ENCODE results near the gene HCFC1.

HCFC1 gene

DNA sequence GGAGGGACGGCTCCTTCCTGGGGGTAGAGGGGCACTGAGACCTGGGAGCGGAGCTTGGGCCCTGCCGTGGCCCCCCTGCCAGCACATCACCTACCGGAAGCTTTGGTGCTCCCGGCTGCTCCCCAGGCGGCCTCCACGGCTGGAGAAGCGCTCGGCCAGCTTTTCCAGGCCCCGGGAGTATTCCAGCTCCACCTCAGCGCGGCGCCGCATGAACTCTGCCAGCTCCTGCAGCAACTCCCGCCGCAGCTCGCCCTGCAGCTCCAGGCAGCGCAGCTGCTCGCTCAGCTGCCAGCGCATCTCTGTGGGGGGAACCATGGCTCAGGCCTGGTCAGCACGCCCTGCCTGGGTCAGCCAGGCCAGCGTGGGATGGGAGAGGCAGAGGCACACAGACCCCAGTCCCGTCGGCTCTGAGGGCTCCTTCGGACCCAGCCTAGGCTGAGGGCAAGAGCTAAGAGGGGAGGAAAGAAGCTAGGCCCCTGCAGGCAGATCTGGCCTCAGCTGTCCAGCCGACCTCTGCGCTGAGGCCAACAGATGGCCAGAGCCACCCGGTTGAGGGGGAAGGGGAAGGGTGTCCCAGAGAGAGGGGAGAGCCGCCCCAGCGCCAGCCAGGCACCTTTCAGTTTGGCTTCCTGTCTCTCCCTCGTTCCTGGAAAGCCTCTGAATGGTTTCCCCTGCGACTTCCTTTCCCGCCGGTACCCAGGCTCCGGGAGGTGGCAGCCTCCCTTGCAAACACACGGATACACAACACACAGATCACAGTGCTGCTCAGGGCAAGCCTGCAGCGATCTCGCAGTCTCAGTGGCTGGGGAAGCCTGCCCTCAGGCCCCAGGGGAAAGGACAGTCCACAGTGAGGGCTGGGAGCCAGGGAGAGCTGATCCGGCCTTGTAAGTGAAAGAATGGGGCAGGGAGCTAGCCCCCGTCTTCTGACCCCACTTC, 49.8 kb downstream of the HCFC1 start:
- DNase-seq = no peak

DNA sequence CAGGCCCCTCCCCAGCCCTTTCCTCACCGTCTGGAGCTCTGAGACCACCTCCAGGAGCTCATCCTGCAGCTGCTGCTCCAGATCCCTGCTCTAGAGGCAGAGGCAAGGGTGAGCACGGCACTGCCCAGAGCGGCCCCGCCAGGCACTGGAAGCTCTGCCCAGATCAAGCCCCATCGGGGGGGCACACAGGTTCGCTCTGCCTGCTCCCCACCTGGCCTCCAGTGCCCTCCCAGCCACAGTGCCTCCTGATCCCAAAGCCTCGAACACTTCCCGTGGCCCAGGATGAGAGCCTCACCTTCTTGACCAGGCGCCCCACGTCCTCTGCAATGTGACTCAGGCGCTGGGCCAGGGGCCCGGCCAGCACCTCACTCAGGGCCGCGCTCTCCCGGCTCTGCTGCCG, 50.5 kb downstream of the HCFC1 start:
- no peak for DNase-seq

DNA sequence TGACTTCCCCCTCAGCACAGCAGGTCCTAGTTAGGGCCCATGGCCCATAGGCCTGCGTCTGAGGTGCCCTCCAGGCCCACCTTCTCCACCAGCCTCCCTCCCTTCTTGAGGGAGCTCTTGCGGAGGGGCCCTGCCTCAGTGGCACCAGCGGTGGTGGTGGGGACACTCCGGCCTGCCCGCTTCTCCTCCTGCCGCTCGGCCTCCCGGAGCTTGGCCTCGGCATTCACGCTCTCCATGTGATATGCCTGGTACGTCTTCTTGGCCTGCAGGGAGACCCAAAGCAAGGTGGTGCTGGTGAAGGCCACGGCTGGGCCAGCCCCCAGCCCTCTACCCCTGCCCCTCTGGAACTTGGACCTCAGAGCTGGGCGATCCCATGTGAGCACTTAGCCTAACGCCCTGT, 51.1 kb downstream of the HCFC1 start:
- no peak for DNase-seq

DNA sequence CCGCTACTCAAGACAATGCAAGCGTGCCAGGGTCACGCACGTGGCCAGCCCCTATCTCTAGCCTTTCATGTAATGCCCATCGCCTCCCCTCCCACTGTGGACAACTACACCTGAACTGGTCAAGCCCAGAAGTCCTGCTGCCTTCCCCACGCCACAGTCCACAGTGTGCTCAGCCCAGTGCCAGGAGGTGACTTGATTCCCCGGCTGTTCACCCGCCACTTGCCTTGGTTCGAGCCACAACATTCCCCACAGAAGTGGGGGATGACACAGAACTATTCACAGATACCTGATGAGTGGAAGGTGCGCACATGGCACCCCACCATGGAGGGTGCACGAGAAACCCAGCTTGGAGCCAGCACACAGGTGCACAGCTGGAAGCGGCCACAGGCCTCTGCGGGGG, 52.3 kb downstream of the HCFC1 start:
- DNase-seq = no peak

DNA sequence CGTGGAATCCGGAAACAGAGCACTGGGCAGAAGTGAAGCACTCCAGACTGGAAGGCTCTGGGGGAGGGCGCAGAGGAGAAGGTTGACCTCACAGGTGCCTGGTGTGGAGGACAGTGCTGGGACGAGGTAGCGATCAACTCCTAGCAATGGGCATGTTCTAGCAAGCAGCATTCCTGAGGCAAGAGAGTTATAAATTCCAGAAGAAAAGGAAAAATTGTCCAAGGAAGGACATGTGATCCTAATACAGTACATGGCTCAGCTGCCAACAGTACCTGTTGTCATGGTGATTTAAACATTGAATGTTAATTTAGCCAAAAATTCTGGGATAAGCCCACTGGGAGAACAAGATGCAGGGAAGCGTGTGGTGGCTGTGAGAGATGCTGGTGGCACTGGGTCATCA, 53.7 kb downstream of the HCFC1 start:
- no peak for DNase-seq

DNA sequence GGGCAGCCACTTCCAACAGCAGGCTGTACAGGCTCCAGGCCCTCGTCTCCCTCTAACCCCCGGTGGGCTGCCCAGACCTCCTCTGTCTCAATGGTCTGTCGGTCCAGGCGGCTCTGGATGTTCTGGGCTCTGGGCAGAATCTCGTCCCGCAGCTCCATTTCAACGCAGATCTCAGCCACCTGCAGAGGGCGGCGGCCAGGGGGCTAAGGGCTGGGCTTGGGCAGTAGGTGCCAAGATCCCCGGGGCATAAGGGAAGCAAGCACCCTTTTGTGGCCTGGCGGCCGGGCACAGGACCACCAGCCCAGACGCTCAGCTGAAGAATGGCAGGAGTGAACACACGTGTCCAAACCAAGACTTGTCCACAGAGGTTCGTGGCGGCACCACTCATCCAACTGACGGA, 57.9 kb downstream of the HCFC1 start:
- no peak for DNase-seq

DNA sequence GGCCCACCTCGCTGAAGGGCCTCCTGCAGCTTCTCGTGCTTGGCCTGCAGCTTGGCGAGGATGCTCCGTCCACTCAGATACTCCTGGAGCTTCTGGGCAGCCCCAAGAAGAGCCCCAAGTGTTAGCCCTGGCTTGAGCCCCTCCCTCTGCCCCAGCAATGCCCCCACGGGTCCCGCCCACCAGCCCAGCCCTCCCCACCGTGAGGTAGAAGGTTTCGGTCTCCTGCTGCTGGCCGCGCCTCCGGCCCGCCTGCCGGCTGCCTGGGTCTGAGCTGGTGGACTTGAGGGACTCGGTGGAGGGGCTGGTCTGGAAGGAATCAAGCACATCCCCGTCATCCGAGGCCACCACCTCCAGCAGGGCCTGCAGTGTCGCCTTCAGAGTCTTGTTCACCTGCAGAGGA, 58.4 kb downstream of the HCFC1 start:
- no peak for DNase-seq

DNA sequence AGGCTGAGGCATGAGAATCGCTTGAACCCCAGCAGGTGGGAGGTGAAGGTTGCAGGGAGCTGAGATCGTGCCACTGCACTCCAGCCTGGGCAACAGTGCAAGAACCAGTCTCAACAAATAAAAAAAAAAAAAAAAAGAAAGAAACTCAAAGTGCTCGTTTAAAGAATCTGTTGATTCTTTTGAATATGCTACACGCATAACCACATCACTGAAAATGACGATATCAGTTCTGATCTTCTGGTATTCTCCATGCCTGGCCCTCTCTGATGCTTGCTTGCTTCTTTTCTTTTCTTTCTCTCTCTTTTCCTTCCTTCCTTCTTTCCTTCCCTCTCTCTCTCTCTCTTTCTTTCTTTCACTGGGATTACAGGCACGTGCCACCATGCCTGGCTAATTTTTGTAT, 59.8 kb downstream of the HCFC1 start:
- no peak for DNase-seq

DNA sequence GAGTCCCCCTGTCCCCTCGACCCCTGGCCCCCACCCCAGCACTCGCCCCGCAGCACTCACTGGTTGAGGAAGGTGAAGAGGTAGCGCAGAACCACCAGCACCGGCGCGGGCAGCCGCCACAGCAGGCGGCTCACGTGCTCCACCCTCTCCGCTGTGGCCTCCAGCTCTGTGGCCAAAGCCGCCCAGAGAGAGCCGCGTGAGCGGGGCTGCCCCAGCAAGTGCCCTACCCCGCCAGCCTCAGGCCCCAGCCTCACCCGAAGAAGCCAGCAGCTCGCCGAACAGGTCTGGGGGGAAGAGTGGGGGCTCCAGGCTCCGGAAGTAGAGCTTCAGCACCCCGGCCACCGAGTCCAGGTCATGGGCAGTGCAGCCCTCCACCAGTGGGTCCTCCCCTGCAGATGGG, 61.2 kb downstream of the HCFC1 start:
- no peak for DNase-seq

DNA sequence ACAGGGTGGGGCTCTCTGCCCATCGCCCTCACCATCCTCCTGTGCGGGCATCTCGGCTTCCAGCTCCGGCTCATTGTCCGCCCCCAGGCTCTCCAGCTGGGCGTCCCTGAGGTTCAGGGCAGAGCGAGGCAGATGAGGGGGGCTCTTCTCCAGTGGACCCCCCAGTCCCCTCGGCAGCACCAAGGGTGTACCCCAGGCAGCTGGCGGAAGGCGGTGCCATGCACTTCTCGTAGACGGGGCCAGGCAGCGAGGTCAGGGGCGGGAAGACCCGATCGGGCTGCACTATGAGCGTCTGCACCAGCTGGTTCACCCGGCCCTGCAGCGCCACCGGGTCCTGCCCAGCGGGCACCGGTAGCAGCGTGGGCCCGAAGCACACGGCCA, 61.6 kb downstream of the HCFC1 start:
- DNase-seq = no peak

DNA sequence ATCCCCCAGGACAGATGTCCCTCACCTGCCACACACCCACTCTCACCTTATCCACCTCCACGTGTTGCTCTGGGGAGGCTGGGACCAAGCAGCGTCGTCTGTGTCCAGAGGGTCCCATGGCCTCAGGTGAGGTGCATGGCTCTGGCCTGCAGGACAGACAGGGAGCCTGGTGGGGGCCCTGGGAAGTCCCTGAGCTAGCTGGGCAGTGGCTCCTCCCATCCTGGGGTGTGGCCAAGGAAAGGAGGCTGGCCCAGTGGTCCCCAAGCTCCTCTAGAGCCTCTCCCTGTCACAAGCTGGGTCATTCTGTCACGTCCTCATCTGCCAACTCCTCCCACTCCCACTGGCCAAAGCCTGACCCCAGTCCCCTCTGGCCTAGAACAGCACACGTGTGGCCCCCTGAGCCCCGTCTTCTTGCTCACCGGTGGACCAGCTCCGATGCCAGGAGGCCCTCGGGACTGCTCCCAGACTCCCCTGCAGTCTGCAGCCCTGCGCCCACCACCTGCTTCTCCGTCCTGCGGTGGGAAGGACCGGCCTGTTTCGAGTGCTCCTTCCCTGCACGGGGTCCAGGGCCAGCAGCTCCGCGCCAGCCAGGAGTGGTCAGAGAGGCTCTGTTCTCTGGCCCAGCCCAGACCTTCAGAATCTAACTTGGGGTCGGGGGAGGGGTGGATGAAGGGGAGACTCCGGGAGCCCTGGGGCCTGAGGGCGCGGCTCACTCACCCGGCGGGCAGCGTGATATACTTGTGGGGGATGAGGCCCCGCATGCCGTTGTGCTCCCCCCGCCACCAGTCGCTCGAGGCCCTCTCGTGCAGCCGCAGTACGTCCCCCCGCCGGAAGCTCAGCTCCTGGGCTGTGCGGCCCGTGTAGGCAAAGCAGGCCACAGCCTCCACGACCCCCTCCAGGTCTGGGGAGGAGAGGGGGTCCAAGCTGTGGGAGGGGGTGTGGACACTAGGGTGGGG, 62.3 kb downstream of the HCFC1 start:
- peak; percentile 73 to 86 for DNase-seq

DNA sequence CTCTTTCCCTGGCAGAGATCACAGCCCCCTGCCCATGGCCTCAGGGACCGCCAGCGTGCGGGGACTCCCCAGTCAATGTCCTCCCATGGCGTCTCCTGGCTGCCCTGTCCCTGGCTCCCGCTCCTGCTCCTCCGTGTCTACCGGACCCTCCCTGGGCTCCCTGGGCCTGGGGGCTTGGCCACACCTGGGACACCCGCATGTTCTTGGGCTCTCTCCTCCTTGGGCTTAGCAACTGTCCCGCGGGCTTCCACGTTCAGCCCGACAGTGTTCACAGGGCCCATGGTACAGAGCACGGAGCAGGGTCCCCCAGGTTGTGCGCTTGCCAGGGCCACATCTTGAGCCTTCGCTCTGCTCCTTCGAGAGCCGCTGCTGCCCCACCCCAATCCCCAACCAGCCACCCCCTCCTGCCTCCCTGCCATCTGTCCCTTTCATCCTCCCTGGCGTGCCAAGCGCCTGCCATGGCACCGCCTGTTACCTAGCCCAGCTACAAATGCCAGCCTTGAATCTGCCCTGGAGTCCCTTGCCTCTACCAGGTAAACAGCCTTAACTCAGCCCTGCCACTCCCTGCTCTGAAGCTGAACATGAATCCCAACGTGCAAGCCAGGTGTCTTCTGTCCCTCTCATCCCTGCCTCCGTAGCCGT, 63.3 kb downstream of the HCFC1 start:
- peak; percentile 70 to 77 for DNase-seq

DNA sequence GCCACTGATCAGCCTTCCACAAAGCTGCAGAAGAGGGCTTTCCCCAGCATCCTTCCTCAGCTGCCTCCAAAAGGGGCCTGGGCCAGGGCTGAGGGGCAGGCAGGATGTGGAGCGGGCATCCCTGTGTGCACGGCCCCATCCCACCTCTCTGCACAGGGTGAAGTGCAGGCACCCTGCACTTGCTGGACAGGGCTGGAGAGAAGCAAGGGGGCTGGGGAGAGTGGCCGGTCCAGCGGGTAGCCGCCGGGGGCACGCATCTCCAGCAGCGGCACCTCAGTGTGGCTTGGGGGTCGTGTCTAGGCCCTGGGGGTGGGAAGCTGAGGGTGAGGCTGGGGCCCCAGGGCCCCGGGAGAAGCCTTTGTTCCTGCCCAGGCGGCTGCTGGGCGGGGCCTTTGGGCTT, 64.2 kb downstream of the HCFC1 start:
- DNase-seq = no peak

DNA sequence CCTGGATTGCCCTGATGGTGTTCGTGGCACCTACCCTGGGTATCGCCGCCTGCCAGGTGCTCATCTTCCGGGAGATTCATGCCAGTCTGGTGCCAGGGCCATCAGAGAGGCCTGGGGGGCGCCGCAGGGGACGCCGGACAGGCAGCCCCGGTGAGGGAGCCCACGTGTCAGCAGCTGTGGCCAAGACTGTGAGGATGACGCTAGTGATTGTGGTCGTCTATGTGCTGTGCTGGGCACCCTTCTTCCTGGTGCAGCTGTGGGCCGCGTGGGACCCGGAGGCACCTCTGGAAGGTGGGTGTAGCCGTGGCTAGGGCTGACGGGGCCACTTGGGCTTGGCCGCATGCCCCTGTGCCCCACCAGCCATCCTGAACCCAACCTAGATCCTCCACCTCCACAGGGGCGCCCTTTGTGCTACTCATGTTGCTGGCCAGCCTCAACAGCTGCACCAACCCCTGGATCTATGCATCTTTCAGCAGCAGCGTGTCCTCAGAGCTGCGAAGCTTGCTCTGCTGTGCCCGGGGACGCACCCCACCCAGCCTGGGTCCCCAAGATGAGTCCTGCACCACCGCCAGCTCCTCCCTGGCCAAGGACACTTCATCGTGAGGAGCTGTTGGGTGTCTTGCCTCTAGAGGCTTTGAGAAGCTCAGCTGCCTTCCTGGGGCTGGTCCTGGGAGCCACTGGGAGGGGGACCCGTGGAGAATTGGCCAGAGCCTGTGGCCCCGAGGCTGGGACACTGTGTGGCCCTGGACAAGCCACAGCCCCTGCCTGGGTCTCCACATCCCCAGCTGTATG, 65.3 kb downstream of the HCFC1 start:
- DNase-seq = no peak

DNA sequence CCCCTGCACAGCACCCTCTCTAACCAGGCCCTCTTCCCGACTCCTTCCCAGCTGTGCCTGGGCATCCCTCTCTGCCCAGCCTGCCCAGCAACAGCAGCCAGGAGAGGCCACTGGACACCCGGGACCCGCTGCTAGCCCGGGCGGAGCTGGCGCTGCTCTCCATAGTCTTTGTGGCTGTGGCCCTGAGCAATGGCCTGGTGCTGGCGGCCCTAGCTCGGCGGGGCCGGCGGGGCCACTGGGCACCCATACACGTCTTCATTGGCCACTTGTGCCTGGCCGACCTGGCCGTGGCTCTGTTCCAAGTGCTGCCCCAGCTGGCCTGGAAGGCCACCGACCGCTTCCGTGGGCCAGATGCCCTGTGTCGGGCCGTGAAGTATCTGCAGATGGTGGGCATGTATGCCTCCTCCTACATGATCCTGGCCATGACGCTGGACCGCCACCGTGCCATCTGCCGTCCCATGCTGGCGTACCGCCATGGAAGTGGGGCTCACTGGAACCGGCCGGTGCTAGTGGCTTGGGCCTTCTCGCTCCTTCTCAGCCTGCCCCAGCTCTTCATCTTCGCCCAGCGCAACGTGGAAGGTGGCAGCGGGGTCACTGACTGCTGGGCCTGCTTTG, 66.0 kb downstream of the HCFC1 start:
- DNase-seq = peak; percentile 73 to 87

DNA sequence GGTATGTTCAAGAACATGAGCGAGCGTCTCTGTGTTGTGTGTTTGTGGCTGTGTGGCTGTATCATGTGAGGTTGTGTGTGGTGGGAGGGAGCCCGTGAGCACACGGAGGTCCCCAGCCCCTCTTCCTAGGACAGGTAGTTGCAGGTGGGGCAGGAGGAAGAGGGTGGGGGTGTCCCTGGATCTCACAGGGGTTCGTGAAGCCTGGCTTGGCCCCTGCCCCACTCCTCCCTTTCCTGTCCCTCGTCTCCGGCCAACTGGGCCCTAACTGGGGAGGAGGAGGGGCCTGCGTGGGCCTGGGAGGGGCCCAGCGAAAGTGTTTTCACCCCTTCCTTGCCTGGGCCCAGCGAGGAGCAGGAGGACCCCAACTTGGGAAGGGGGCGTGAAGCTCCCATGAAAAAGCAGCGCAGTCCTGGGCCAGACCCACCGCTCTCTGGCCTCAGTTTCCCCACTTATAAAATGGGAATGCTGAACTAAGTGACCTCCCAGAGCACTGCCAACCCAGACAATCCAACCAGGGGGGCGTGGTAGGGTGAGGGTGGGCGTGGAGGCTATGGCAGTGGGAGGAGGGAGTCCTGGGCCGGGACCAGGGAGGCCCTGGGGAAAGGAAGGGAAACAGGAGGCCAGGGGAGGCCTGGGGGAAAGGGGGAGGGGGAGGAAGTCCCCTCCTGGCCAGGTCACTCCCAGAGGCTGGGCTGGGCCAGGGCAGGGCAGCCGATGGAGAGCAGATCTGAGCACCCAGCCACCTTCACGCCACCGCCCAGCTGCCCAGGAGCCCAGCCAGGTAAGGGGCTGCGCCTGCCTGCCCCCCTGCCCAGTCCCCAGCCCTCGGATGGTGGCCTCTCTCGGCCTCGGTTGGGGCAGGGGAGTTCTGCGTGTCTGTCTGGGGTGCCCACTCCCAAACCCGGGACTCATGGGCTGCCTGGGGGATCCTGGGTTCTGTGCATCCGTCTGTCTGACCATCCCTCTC, 67.3 kb downstream of the HCFC1 start, which contains the start of gene AVPR2:
Gene AVPR2, plus strand, starts transcription at position 683 of the 967 bp plus-strand sequence. CDS start 473 bp downstream, outside the sequence.
- no peak for DNase-seq

DNA sequence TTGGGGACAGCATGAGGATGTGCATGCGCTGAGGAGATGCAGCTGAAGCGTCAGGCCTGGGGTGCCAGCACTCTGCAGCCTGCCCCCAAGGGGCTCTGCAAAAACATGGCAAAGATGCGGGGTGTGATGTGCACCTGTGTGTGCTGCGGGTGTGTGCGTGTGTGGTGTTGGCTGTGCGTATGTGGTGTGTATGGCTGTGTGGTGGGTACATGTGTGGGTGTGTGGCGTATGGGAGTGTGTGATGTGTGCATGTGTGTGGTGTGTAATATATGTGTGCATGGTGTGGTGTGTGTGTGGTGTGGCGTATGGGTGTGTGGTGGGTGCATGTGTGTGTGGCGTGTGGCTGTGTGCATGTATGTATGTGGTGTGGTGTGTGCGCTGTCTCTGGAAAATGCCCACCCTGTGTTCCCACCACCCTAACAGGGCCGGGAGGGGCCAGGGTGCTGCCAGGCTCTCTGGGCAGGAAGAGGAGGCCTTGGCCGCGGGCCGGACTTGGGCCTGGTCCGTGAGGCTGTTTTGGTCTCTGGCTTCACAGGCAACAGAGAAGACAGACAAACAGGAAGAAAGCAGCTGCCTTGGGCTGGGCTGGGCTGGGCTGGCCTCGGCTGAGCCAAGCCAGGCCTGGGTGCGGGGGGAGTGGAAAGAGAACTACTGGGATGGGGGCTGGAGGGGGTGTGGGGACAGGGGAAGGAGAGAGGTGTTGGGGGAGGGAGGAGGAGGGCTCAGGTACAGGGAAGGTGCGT, 68.2 kb downstream of the HCFC1 start:
- DNase-seq = no peak

DNA sequence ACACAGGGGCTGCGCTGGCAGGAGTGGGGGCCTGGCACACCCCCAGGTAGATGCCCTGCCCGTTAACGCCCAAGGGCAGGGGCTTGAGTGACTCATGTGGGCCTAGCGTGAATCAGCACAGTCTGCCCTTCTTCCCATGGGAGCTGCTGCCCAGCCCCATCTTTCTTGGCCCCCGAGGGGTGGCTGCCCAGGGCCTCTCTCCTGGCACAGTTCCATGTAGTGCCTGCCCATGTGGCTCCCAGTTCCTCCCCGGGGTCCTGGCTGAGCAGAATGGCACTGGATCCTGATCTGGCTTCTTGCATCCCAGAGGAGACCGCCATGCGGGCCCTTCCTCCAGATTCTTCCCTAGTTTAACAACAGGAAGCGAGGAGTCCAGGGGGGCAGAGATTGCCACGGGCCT, 69.2 kb downstream of the HCFC1 start:
- DNase-seq = no peak

DNA sequence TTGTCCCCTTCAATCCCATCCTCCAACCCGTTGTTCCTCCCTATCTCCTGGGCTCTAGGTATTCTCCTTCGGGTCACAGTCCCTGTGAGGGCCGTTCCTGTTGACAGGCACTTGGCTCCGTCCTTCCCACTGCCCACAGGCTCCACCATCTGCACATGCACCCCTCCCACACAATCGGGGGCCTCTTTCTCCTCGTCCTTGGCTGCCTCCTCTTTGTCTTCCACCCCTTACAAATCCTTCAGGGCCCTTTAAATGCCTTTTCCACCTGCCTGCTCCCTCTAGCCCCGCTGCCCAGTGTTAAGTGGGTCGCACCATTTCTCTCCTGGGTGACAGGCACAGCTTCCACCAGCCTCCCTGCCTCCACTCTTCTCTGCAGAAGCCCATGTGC, 69.9 kb downstream of the HCFC1 start:
- peak in 1 of 2 experiments; percentile 50 for DNase-seq

Data from NCI-H524 (cell line).